Panc1 (cell line): ENCODE results near the gene PRSS27.

Source experiments
- CTCF ChIP-seq: fragments of 450-650 bp; IDR thresholded peaks from 2 replicates; pipeline ENCODE4 v1.5.1; 2017; ENCODE audit warnings: mild to moderate bottlenecking
- POLR2AphosphoS5 ChIP-seq: IDR thresholded peaks from 2 replicates; pipeline ENCODE4 v1.6.1; 2012; ENCODE audit warnings: mild to moderate bottlenecking, low read depth, low read length, moderate library complexity
- REST ChIP-seq, 2 experiments: IDR thresholded peaks; 2 replicates each; pipeline ENCODE4 v1.6.1; 2011 to 2012; ENCODE audit warnings: low read depth in 2 of 2, control low read depth in 1 of 2, low read length in 1 of 2, mild to moderate bottlenecking in 1 of 2, moderate library complexity in 1 of 2; ENCODE audit not compliant: insufficient read depth in 1 of 2
- SIN3A ChIP-seq: IDR thresholded peaks from 2 replicates; pipeline ENCODE4 v1.6.1; 2012; ENCODE audit warnings: low read depth, mild to moderate bottlenecking, low read length, moderate library complexity, borderline replicate concordance; ENCODE audit not compliant: insufficient read depth
- TCF7L2 ChIP-seq: IDR thresholded peaks from 2 replicates; pipeline ENCODE4 v1.6.1; 2011; ENCODE audit warnings: mild to moderate bottlenecking, low read depth, low read length, inconsistent platforms

GRCh38 chr16:2715966-2716885 lies 3.8 kb downstream of the PRSS27 start:
- TF ChIP-seq CTCF: no peak
- no peak for TF ChIP-seq POLR2AphosphoS5
- no peak for TF ChIP-seq TCF7L2
- no peak for TF ChIP-seq SIN3A
- TF ChIP-seq REST (IDR thresholded peaks at IDR 0.05; ENCODE audit: insufficient read depth in 1 of 2, low read depth in 2 of 2, low read length in 1 of 2): no peak
